ENCODE results near the gene SAMD1.

GRCh38 chr19:14056741-14057356, 33.7 kb downstream of the SAMD1 start:
- no peak for TF ChIP-seq CTCF (IDR thresholded peaks at IDR 0.05 in 8 of 11, conservative IDR thresholded peaks at IDR 0.05 in 3 of 11)
- TF ChIP-seq POLR2AphosphoS5 (IDR thresholded peaks at IDR 0.05): no peak
